Measurements from ENCODE around the gene HNRNPU. TPM values are rescaled to one million over a fixed set of nuclear protein-coding genes. Genes with fewer than 3 reads are reported as not detected.

Gene HNRNPU
- total and polyA plus RNA-seq, 2 of the 13 experiments (the other 11 are each of a cell fraction or from before 2014, with no cell fraction given) = 101 to 508 TPM

- no peak for TF ChIP-seq ZBTB40 (IDR thresholded peaks at IDR 0.05)
- peak; percentile 69; the same call in 1 of the 2 replicates for TF ChIP-seq ZBTB40 (CRISPR knock-in tag; IDR thresholded peaks at IDR 0.05)
- TF ChIP-seq SNAPC4 (CRISPR knock-in tag; IDR thresholded peaks at IDR 0.05) = peak; percentile 80; the same call in 1 of the 2 replicates
- TF ChIP-seq RARA (CRISPR knock-in tag; IDR thresholded peaks at IDR 0.05) = peak; percentile 65; the same call in 1 of the 2 replicates
- TF ChIP-seq GATAD1 (CRISPR knock-in tag; IDR thresholded peaks at IDR 0.05) = 0 out of 2 replicates have a peak, but pooled peaks have one; percentile 11
Observed at GRCh38 chr1:244834543-244835275, 29.6 kb downstream of the HNRNPU start (continued).

Measured in HepG2 (cell line).